ENCODE measurements around the gene HEXD.

The HEXD gene

DNA sequence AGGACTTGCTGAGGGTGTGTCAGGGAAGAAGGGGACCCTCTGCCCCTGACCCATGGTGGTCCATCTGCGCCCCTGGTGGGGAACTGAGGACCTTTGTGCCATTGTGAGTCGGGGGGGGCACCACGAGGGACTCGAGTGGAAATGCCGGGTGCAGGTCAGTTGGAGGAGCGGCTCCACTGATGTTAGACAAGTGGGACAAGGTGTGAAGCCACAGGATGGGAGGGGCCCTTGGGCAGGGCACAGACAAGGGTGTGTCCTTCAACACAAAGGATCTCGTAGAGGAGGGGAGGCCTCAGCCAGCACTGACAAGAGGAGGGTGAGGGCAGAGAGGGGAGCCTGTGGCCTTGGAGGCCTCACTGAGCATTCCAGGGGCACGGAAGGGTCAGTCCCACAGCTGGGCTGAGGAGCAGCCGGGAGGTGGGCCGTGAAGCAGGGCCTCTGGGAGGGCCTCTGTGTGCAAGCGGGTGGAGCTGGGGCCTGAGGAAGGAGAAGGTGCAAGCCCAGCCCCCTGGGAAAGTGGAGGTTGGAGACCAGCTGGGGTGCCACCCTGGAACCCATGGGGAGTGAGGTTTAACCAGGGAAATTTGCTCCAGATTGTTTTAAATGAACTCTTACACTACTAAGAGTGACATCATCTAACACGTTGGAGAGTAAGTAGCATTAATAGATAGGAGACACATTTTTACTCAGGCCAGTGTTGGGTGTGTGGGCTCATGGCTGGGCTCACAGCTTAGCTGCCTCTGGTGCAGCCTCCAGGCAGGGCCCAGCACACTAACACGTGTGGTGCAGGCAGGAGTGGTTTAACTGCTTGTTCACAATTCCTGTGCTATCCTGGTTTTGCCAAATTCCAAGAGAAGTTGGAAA lies 68.3 kb downstream of the HEXD start:
- DNase-seq, result no peak

DNA sequence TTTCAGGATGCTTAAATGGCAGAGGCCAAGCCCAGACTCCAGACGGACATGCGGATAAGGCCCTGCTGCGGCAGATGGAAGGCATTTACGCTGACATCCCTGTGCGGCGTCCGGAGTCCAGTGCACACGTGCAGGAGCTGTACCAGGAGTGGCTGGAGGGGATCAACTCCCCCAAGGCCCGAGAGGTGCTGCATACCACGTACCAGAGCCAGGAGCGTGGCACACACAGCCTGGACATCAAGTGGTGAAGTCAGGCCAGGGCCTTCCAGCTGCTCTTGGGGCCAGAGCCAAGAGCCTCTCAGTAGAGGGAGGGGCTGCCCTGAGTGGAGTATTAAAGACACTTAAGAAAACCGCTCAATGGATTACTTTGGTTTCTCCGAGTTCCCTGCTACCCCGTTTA lies 69.8 kb downstream of the HEXD start:
- peak in 8 of 51 donors; percentile 2 to 47 (median 19) for DNase-seq

DNA sequence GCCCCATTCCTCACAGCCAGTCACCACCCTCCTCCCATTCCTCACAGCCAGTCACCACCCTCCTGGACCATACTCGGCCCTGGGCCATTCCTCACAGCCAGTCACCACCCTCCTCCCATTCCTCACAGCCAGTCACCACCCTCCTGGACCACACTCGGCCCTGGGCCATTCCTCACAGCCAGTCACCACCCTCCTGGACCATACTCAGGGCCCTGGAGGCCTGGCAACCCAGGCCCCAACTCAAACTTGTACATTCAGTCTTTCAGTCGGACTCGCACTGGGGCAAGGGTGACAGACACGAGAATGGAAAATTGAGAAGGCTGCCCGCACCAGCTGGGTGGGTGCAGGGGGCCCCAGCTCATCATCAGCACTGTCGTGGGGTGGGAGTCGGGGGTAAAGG lies 71.0 kb downstream of the HEXD start:
- peak in 35 of 51 donors; percentile 7 to 82 (median 53) for DNase-seq

DNA sequence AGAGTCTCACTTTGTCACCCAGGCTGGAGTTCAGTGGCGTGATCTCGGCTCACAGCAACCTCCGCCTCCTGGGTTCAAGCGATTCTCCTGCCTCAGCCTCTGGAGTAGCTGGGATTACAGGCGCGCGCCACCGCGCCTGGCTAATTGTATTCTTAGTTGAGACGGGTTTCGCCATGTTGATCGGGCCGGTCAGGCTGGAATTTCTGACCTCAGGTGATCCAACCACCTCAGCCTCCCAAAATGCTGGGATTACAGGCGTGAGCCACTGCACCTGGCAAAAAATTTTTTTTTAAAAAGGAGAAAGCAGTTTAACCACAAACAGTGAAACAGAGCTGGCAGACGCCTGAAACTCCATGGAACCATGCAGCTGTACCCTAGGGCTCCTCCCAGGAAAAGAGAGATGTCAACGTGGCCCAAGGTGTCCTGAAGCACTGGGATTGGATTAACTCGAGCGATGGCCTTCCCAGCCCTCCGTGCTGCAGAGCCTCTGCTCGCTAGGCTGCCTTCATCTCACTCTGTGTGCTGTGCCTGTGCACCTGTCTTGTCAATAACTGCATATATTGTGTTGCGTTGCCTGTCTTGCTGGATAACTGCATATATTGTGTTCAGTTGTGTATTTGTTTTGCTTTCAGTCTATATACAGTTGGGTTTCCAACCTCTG lies 71.8 kb downstream of the HEXD start:
- no peak for DNase-seq

DNA sequence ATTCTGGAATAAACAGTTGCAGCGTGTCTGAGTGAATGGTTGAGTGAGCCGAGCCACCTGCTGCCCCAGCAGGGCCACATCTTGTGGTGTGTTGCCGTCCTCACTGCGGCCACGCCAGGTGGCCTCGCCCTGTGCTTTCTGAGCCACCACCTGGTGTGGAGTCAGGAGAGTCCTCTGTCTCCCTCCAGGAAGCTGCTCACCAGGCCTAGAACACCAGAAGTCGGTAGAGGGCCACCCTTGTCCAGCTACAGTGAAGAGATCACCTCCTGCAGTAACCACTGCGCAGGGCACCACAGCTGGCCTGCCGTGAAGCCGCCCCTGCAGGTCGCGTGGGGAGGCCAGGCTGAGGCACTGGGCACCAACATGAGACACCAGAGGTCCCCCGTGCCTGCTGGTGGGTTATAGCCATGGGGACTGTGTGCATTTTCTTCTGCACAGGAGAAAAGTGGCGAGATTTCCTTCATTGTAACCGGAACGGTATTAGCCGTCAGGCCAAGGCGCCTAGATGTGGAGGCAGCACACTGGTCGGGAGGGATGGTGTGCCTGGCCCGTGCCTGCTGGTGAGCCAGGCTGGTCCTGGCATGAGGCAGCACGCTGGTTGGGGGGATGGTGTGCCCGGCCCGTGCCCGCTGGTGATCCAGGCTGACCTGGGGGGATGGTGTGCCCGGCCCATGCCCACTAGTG lies 72.5 kb downstream of the HEXD start:
- no peak for DNase-seq

DNA sequence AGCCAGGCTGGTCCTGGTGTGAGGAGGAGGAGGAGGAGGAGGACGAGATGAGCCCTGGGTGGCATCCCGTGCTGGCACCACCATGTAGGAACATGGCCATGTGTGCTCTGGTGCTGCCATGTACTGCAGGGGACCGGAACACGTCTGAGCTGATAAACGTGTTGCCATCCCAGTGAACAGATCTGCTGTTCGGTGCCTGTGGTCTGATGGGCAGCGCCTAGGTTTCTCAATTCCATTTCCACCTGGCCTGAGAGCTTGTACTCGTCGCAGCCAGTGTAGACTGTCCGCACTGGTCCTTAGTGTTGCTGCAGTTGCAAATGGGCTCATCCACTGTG lies 73.0 kb downstream of the HEXD start:
- no peak for DNase-seq

DNA sequence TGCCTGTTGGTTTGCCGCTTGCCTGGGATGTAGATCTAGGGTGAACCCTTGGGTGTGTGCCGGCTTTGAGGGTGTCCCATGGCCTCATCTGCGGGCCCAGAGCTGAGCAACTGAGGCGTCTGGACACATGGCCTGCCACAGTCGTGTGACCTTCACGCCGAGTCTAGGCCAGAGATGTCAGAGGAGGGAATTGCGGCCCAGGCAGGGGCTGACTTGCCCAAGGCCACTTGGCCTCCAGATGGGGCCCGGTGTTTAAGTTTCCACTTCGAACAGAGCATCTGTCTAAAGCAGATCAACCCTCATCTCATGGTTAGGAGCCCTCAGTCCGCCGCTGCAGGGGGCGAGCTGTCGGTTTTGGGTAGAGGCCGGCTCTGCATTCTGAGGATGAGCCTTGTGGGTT lies 73.4 kb downstream of the HEXD start:
- DNase-seq, result no peak
